Esophagus (tissue), 2 donors: Measurements from ENCODE around the gene SHOX. TPM values are rescaled to one million over a fixed set of nuclear protein-coding genes. Genes with fewer than 3 reads are reported as not detected.
"Not testable (repeated sequence)": the region's sequence is repeated elsewhere in the genome, so short reads cannot be mapped to it uniquely, and the experiment has no call there.

ENCODE experiments used
- H3K27ac ChIP-seq, 2 donors: one replicate each; pipeline ENCODE4 v1.5.1; 2013; ENCODE audit warnings: low read depth in 2 of 2, mild to moderate bottlenecking in 2 of 2, inconsistent platforms in 1 of 2, low read length in 1 of 2, moderate library complexity in 1 of 2
- H3K27me3 ChIP-seq, 2 donors: one replicate each; pipeline ENCODE4 v1.6.1; 2013; ENCODE audit warnings: low read length in 2 of 2, control low read depth in 1 of 2, mild to moderate bottlenecking in 1 of 2; ENCODE audit not compliant: insufficient read depth in 2 of 2, control insufficient read depth in 1 of 2
- H3K36me3 ChIP-seq, 2 donors: one replicate each; pipeline ENCODE4 v1.6.1; 2013; ENCODE audit warnings: low read length in 1 of 2; ENCODE audit not compliant: control insufficient read depth in 2 of 2, insufficient read depth in 2 of 2
- H3K4me1 ChIP-seq, 2 donors: one replicate each; pipeline ENCODE4 v1.6.1; 2013; ENCODE audit warnings: low read length in 1 of 2; ENCODE audit not compliant: control insufficient read depth in 2 of 2, insufficient read depth in 2 of 2
- H3K4me3 ChIP-seq, 2 donors: one replicate each; pipeline ENCODE4 v1.5.1; 2013; ENCODE audit warnings: low read length in 2 of 2, mild to moderate bottlenecking in 2 of 2, low read depth in 1 of 2, moderate library complexity in 1 of 2
- H3K9me3 ChIP-seq, 2 donors: one replicate each; pipeline ENCODE4 v1.6.1; 2013; ENCODE audit warnings: mild to moderate bottlenecking in 2 of 2, low read depth in 1 of 2, low read length in 1 of 2, moderate library complexity in 1 of 2; ENCODE audit not compliant: control insufficient read depth in 2 of 2, insufficient read depth in 1 of 2
- WGBS, 2 donors: extraction: QIAGEN DNeasy Blood & Tissue Kit; methylation state at CpG; one replicate each; pipeline ENCODE4 v1.1.7; 2013; 5-methylcytosine and 5-hydroxymethylcytosine counted together
- polyA plus RNA-seq, 2 donors: library from polyadenylated mRNA; stranded (reverse); fragments of 200-250 nt; gene quantifications; one replicate each; pipeline ENCODE4 v1.2.3, GENCODE V29; 2013
- donor health status: healthy with polysubstance abuse.
- donor health status: Bipolar disorder and iron deficiency.

Gene SHOX
- polyA plus RNA-seq, 2 donors: not detected

DNA sequence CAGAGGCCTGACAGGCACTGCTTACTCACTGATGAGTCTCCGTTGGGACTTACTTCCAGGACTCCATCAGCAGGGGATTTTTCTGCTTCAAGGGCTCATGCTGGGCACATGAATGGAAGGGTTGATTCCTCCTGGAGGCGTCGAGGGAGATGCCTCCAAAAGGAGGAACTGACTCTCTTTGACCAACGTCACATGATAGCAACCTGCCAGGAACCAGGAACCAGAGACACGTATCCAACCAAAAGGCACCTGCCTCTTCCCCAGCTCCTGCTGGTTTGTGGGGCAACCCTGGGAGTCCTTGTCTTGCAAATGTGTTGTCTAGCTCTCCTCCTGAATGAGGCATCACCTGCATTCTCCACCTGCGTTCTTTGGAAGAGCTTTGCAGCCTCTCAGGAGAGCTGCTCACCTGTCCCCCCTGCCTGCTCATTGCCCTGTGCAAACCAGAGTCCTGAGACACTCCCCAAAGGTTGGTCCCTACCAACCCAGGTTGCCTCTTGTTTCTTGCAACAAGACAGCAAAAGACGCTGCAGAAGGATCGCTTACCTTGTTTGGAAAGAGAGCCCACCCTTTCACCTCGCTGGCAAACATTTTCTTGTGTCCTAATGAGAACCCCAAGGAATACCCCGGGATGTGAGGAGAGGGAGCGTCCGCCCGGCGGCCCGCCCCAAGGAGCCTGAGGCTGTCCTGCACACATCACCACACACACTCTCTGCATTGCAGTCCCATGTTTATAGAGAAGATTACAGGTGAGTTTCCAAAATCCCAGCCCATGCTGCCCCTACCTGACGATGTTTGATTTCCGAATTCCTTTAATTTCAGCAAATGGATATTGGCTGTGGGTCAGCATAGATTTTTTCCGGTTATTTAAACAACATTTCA lies 30.5 kb upstream of the SHOX start:
- Histone ChIP-seq H3K4me3 (no peak overlapping the region), H3K27me3 (no peaks in the 10 kb centered on the region), H3K4me1 (no peaks in the 10 kb centered on the region), H3K27ac (no peak overlapping the region), H3K9me3 (peaks cover 3 to 15% of the 10 kb centered on the region in 2 donors), H3K36me3 (no peaks in the 10 kb centered on the region)
- WGBS, 2 donors: 53 to 62% methylated on average over 18 of the region's 18 CpGs

DNA sequence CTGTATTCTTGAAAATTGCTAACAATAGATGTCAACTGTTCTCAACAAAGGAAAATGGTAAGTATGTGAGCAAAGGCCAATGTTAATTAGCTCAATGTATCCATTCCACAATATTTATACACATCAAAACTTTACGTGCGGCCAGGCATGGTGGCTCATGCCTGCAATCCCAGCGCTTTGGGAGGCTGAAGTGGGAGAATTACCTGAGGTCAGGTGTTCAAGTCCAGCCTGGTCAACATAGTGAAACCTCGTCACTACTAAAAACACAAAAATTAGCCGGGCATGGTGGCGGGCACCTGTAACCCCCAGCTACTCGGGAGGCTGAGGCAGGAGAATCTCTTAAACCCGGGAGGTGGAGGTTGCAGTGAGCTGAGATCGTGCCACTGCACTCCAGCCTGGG lies 27.6 kb upstream of the SHOX start:
- 90 to 91% methylated on average over 9 of the region's 9 CpGs for WGBS, 2 donors
- not testable (repeated sequence) for H3K4me3 ChIP-seq, H3K27me3 ChIP-seq, H3K4me1 ChIP-seq, H3K36me3 ChIP-seq, H3K27ac ChIP-seq, H3K9me3 ChIP-seq

DNA sequence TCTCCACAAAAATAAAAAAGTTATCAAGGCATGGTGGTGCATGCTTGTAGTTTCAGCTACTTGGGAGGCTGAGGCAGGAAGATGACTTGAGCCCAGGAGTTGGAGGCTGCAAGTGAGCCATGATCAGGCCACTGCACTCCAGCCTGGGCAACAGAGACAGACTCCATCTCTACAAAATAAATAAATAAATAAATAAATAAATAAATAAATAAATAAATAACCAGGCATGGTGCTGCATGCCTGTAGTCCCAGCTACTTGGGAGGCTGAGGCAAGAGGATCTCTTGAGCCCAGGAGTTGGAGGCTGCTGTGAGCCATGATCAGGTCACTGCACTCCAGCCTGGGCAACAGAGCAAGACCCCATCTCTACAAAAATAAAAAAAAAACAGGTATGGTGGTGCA lies 26.0 kb upstream of the SHOX start:
- not testable (repeated sequence) for H3K27me3 ChIP-seq, H3K9me3 ChIP-seq, H3K36me3 ChIP-seq, H3K27ac ChIP-seq, H3K4me3 ChIP-seq, H3K4me1 ChIP-seq

DNA sequence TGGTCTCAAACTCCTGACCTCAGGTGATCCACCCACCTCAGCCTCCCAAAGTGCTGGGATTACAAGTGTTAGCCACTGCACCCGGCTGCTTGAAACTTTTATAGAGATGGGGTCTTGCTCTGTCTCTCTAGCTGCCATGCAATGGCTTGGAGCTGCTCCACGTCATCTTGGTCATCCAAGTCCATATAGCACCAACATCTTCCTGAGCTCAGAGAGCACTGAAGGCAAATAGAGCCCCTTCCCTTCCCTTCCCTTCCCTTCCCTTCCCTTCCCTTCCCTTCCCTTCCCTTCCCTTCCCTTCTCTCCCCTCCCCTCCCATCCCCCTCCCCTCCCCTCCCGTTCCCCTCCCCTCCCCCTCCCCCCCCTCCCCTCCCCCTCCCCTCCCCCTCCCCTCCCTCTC lies 22.5 kb upstream of the SHOX start:
- H3K9me3 ChIP-seq: not testable (repeated sequence)

DNA sequence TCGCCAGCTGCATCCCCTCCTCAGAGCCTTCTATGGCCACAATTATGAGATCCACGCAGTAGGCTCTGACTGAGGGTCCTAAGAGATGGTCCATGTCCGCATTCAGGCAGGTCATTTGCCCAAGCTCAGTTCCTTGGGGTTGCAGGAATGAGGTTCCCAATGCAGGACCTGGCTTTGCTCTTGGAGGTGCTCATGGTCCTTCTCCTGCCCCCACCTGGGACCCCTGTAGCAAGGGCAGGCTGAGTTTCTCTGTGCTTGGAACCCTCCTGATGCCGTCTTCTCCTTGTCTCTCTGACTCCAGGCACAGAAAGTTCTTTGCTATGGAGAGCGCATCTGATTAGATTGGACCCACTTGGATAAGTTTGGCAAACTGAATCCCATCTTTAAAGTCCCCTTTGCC lies 16.5 kb upstream of the SHOX start:
- Histone ChIP-seq H3K36me3 (no peaks in the 10 kb centered on the region), H3K4me3 (no peak overlapping the region), H3K27ac (no peak overlapping the region), H3K27me3 (peaks cover 0 to 6% of the 10 kb centered on the region in 2 donors), H3K4me1 (no peaks in the 10 kb centered on the region), H3K9me3 (peaks cover 2 to 5% of the 10 kb centered on the region in 2 donors)
- 82 to 85% methylated on average over 5 of the region's 5 CpGs for WGBS, 2 donors

More for the DNA sequence above, 22.5 kb upstream of the SHOX start:
- not testable (repeated sequence) for H3K27ac ChIP-seq, H3K36me3 ChIP-seq, H3K4me1 ChIP-seq, H3K4me3 ChIP-seq, H3K27me3 ChIP-seq
- 73 to 74% methylated on average over 2 of the region's 3 CpGs for WGBS, 2 donors

DNA sequence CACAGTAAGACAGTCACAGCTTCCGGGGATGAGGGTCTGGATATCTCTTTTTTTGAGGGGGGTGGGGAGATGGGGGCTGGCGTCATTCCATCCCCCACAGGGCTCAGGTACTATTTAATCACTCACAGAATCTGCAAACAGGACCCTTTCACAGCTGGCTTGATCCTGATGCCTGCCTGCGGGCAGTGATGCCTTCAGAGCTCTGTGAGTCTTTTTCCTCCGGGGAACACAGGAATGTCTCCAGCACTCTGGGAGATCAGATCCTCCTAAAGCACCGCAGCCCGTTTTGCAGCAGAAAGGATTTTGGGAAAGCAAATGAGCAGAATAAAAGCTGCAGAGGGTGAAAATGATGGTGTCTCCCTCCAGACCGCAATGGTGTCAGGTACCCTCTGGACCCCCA lies 13.2 kb upstream of the SHOX start:
- Histone ChIP-seq H3K4me3 (no peak overlapping the region), H3K27me3 (peaks cover 3 to 12% of the 10 kb centered on the region in 2 donors), H3K9me3 (peaks cover 2 to 5% of the 10 kb centered on the region in 2 donors), H3K36me3 (no peaks in the 10 kb centered on the region), H3K27ac (no peak overlapping the region), H3K4me1 (no peaks in the 10 kb centered on the region)
- 45% methylated on average over 7 of the region's 7 CpGs for WGBS, 2 donors

DNA sequence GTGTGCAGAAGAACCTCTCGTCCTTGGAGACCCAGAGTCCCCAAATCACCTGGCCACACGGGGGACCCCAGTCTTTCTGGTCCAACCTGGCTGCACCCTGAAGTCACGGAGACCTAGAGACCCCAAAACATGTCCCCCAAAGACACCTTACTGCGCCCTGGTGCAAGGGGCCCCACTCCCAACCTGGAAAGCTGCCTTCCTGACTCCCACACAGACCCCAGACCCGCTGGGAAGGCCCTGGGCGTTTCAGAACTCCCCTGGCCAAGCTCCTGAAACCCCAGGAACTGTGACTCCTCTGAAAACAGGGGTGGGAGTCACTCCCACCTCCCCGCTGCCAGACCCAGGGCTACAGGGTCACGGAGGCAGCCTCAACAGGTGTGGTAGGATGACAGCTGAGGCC lies 12.7 kb upstream of the SHOX start:
- H3K27me3 ChIP-seq: peaks cover 3 to 12% of the 10 kb centered on the region in 2 donors

DNA sequence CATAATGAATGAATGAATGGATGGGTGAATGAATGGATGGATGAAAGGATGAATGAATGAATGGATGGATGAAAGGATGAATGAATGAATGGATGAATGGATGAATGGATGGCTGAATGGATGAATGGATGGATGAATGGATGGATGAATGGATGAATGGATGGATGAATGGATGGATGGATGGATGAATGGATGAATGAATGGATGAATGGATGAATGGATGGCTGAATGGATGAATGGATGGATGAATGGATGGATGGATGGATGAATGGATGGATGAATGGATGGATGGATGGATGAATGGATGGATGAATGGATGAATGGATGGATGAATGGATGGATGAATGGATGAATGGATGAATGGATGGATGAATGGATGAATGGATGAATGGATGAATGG lies 12.3 kb upstream of the SHOX start:
- H3K27ac ChIP-seq, H3K4me3 ChIP-seq, H3K4me1 ChIP-seq, H3K36me3 ChIP-seq, H3K9me3 ChIP-seq: not testable (repeated sequence)
- peaks cover 3 to 12% of the 10 kb centered on the region in 2 donors for H3K27me3 ChIP-seq

More for the DNA sequence above, 12.7 kb upstream of the SHOX start:
- H3K27ac ChIP-seq: no peak overlapping the region
- no peaks in the 10 kb centered on the region for H3K4me1 ChIP-seq
- H3K4me3 ChIP-seq: no peak overlapping the region
- peaks cover 2 to 3% of the 10 kb centered on the region in 2 donors for H3K9me3 ChIP-seq
- no peaks in the 10 kb centered on the region for H3K36me3 ChIP-seq
- WGBS, 2 donors: 65 to 69% methylated on average over 8 of the region's 8 CpGs

DNA sequence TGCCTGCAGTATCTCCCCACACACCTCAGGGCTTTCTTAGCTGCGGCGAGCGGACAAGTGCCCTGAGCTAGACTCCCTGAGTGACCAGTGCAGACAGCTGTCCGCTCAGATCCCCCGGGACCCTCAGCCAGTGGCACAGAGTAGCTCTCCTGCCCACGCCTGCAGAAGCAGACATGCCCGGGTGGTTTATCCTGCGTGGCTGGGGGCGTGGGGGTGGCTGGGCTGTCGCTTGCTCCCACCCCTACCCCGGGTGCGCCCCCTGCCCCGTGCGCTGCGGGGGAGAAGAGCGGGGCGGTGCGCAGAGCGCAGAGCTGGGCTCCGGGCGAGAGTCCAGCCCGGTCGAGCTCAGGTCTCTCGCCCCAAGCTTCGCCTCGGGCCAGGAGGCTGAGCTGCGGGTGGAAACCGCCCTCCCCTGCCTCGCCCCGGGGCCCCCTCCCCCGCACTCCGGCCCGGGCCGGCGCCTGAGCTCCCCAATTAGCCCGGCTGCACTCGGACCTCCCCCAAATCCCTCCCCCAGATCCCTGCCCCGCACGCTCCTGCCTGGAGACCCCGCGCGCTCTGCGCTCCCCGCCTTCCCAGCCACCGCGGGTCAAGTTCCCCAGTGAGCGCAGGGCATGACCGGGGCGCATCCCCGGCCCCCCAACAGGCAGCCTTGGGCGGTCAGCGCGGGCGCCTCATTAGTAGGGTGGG lies 11.7 kb upstream of the SHOX start:
- no peak overlapping the region for H3K27ac ChIP-seq
- H3K4me1 ChIP-seq: no peaks in the 10 kb centered on the region
- 11 to 14% methylated on average over 32 to 54 of the region's 54 CpGs for WGBS, 2 donors
- H3K4me3 ChIP-seq: no peak overlapping the region
- no peaks in the 10 kb centered on the region for H3K36me3 ChIP-seq
- H3K9me3 ChIP-seq: peaks cover 2% of the 10 kb centered on the region in 2 donors
- peaks cover 3 to 12% of the 10 kb centered on the region in 2 donors for H3K27me3 ChIP-seq

DNA sequence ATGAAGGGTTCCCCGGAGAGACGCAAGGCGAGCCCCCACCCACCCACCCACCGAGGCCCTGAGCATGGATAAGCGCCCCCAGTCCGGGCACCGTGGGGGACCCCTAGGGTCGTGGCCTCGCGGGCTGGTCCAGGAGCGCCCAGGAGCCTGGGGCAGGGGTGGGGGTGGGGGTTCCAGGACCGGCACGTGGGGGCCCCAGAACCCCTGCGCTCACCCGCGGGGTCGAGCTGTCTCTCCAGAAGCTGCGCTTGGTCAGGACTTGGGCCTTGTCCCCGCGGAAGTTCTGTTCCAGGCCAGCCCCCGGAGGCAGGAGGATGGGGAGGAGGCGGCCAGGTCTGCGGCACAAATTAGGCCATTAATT lies 11.2 kb upstream of the SHOX start:
- WGBS, 2 donors: 6 to 7% methylated on average over 12 to 23 of the region's 23 CpGs
- H3K27ac ChIP-seq: no peak overlapping the region
- H3K9me3 ChIP-seq: peaks cover 0 to 2% of the 10 kb centered on the region in 2 donors
- H3K4me1 ChIP-seq: no peaks in the 10 kb centered on the region
- no peak overlapping the region for H3K4me3 ChIP-seq
- H3K36me3 ChIP-seq: no peaks in the 10 kb centered on the region
- H3K27me3 ChIP-seq: peaks cover 3 to 12% of the 10 kb centered on the region in 2 donors
